ENCODE results near the gene SNRPA. TPM values are rescaled to one million over a fixed set of nuclear protein-coding genes. Genes with fewer than 3 reads are reported as not detected.
A peak's percentile ranks its signal among the peaks of the same experiment; 100 is the strongest.

The SNRPA gene
- total and polyA plus RNA-seq, 2 donors (not counting 1 experiment from before 2014, with no cell fraction given): 92.0 to 147 TPM

GRCh38 chr19:40803170-40803856 is 52.3 kb downstream of the SNRPA start:
- H3K79me2 ChIP-seq (ENCODE audit: control insufficient read depth, insufficient read depth, low read length): peaks cover 93% of the 10 kb centered on the region
- Mint-ChIP-seq H3K27ac (peak overlapping the region; percentile 95), H3K4me1 (peaks cover 81% of the 10 kb centered on the region), H3K27me3 (no peaks in the 10 kb centered on the region), H3K4me3 (peak overlapping the region; percentile 74), H3K9me3 (ENCODE audit: insufficient read depth) (no peaks in the 10 kb centered on the region)
- 68% methylated on average over 6 of the region's 9 CpGs for WGBS (ENCODE audit: insufficient coverage)
- no peaks in the 10 kb centered on the region for H3K27me3 ChIP-seq (replicated peaks in 1 of 4; ENCODE audit: control extremely low read depth in 1 of 4, control insufficient read depth in 3 of 4, insufficient read depth in 4 of 4, low read length in 3 of 4)
- no peaks in the 10 kb centered on the region for H3K9me3 ChIP-seq (ENCODE audit: control extremely low read depth in 1 of 3, control insufficient read depth in 2 of 3, insufficient read depth in 1 of 3, low read length in 2 of 3)
- peaks cover 75 to 77% of the 10 kb centered on the region in 2 donors for H3K4me1 ChIP-seq (ENCODE audit: control insufficient read depth in 2 of 2, insufficient read depth in 2 of 2, low read length in 2 of 2)
- peak overlapping the region in 4 of 5 experiments; percentile 14 to 34 (median 28) for H3K4me3 ChIP-seq (ENCODE audit: control extremely low read depth in 1 of 5, extremely low read depth in 1 of 5, insufficient read depth in 1 of 5, low read depth in 2 of 5, low read length in 4 of 5)
- H3K27ac ChIP-seq (ENCODE audit: low read length in 2 of 2): peak overlapping the region; percentile 74 to 86
- ChIA-PET POLR2A (interaction anchor here (0.5 to 2.0 kb wide), 4 partner anchors 26 to 744 kb away, joined by 3 to 11 read pairs (median 4); partner anchors contain the start of gene RAB4B), CTCF (interaction anchor here (2.1 to 4.8 kb wide), 2 partner anchors 16 to 26 kb away, joined by 8 to 39 read pairs; partner anchors contain the start of gene RAB4B)
- H3K9ac ChIP-seq (ENCODE audit: low read length): peak overlapping the region; percentile 41
- H3K36me3 ChIP-seq (replicated peaks in 1 of 2; ENCODE audit: control extremely low read depth in 1 of 2, control insufficient read depth in 1 of 2, extremely low read depth in 1 of 2, insufficient read depth in 2 of 2, low read length in 1 of 2): peaks cover 0 to 74% of the 10 kb centered on the region in 2 experiments
- H3K4me2 ChIP-seq (replicated peaks; ENCODE audit: low read depth, low read length, poor library complexity, severe bottlenecking): peak overlapping the region; percentile 93
- peaks cover 84% of the 10 kb centered on the region for H4K20me1 ChIP-seq (ENCODE audit: control insufficient read depth, insufficient read depth, low read length, poor library complexity, severe bottlenecking)
- intact Hi-C loops (cut with micrococcal nuclease): no loop called here
- H2AFZ ChIP-seq (ENCODE audit: insufficient read depth, low read depth, low read length, poor library complexity, severe bottlenecking): no peak overlapping the region
- no peak for TF ChIP-seq CTCF (IDR thresholded peaks at IDR 0.05)
- TF ChIP-seq EZH2 (IDR thresholded peaks at IDR 0.05; ENCODE audit: borderline replicate concordance, insufficient read depth, low read depth, low read length, poor library complexity, severe bottlenecking): no peak
- DNase-seq (no peak), ATAC-seq (ENCODE audit: low read depth) (no peak)

All from B cell (primary cell).